K562 (cell line): ENCODE measurements around the gene DYNC1H1. TPM values are rescaled to one million over a fixed set of nuclear protein-coding genes. Genes with fewer than 3 reads are reported as not detected.

ENCODE experiments used
- ATAC-seq: fragments of 200-7000 bp; cut with Tn5 transposase; 3 replicates; pipeline ENCODE4 v1.9.1; 2020; ENCODE audit warnings: moderate library complexity
- BruUV-seq: library from RNA; stranded (reverse); fragments of 400-500 nt; replicated peaks from 2 replicates; lab custom pipeline; 2021; lab: Mats Ljungman, UMichigan
- CTCF ChIA-PET: fragments of 300-600 bp; formaldehyde crosslinking; extraction: SDS; loops from one replicate; lab custom pipeline; 2021; ENCODE audit warnings: low intra/inter-chr PET ratio; lab: Yijun Ruan, JAX
- POLR2A ChIA-PET: fragments of 300-600, 350-650 bp; sonication (Branson Sonifier 250); formaldehyde crosslinking; extraction: SDS; loops from one replicate; lab custom pipeline; 2021; ENCODE audit warnings: antibody characterized with exemption, inconsistent platforms; lab: Yijun Ruan, JAX
- DNase-seq, 4 experiments: peaks; one replicate each; pipeline versions ENCODE4 v3.0.0 to v3.0.0-alpha.2; 2011 to 2018; ENCODE audit warnings: low spot score in 3 of 4, mixed read lengths in 3 of 4; ENCODE audit errors: extremely low read depth in 1 of 4
- FAIRE-seq: peaks from 2 replicates; lab custom pipeline; 2011; peaks lifted over from hg19 to GRCh38; lab: Jason Lieb, UNC
- H2AFZ ChIP-seq: 2 replicates; pipeline ENCODE4 v1.6.0; 2011; ENCODE audit warnings: low read depth, low read length, control low read depth, inconsistent platforms
- H3K27ac ChIP-seq: fragments of 200-600 bp; 3 replicates; pipeline ENCODE4 v1.8.0; 2011; ENCODE audit warnings: low read depth, mild to moderate bottlenecking, control low read depth, inconsistent platforms, low read length, moderate library complexity, mixed read lengths; ENCODE audit errors: extremely low read depth
- H3K27me3 ChIP-seq, 2 experiments: fragments of 300-600 bp in 1 of 2; 2 replicates in 1 of 2; 3 replicates in 1 of 2; pipeline versions ENCODE4 v1.6.0 to v1.8.0; 2011; ENCODE audit warnings: inconsistent platforms in 2 of 2, low read length in 2 of 2, mild to moderate bottlenecking in 1 of 2, mixed read lengths in 1 of 2, moderate library complexity in 1 of 2; ENCODE audit not compliant: control insufficient read depth in 2 of 2, insufficient read depth in 2 of 2
- H3K36me3 ChIP-seq: fragments of 300-600 bp; 3 replicates; pipeline ENCODE4 v1.8.0; 2011; ENCODE audit warnings: mild to moderate bottlenecking, low read length, inconsistent platforms; ENCODE audit not compliant: control insufficient read depth, insufficient read depth
- H3K4me1 ChIP-seq, 2 experiments: fragments of 200-600 bp in 1 of 2; replicated peaks in 1 of 2; 2 replicates in 1 of 2; 3 replicates in 1 of 2; pipeline versions ENCODE4 v1.5.1 to v1.8.0; 2011; ENCODE audit warnings: inconsistent platforms in 2 of 2, low read length in 2 of 2, mild to moderate bottlenecking in 1 of 2, mixed read lengths in 1 of 2, moderate library complexity in 1 of 2; ENCODE audit not compliant: control insufficient read depth in 2 of 2, insufficient read depth in 2 of 2
- H3K4me2 ChIP-seq: 2 replicates; pipeline ENCODE4 v1.6.1; 2011; ENCODE audit warnings: low read length, control low read depth, inconsistent platforms, mixed read lengths; ENCODE audit not compliant: insufficient read depth
- H3K4me3 ChIP-seq: fragments of 200-600 bp; sonication (generic), shearing (Covaris generic); 2 replicates; pipeline ENCODE4 v1.5.1; 2016; ENCODE audit warnings: control low read depth, inconsistent platforms
- H3K79me2 ChIP-seq: fragments of 200-600 bp; 3 replicates; pipeline ENCODE4 v1.8.0; 2011; ENCODE audit warnings: low read length, inconsistent platforms; ENCODE audit not compliant: control insufficient read depth, insufficient read depth
- H3K9ac ChIP-seq, 2 experiments: 2 replicates each; pipeline versions ENCODE4 v1.6.0 to v1.6.1; 2011; ENCODE audit warnings: low read depth in 2 of 2, low read length in 2 of 2, control low read depth in 1 of 2, inconsistent platforms in 1 of 2, mild to moderate bottlenecking in 1 of 2, mixed read lengths in 1 of 2; ENCODE audit not compliant: insufficient read depth in 1 of 2
- H3K9me1 ChIP-seq: one replicate; pipeline ENCODE4 v1.6.0; 2011; ENCODE audit warnings: inconsistent platforms, mild to moderate bottlenecking, low read length, moderate library complexity; ENCODE audit not compliant: control insufficient read depth, insufficient read depth
- H3K9me3 ChIP-seq: replicated peaks from 2 replicates; pipeline ENCODE4 v1.5.1; 2011; ENCODE audit warnings: low read depth, low read length, inconsistent platforms; ENCODE audit not compliant: control insufficient read depth, insufficient read depth
- H4K20me1 ChIP-seq: replicated peaks from 2 replicates; pipeline ENCODE4 v1.6.1; 2011; ENCODE audit warnings: low read length, inconsistent platforms, mixed read lengths; ENCODE audit not compliant: control insufficient read depth, insufficient read depth
- POLR2G ChIP-seq: fragments of 200-400 bp; formaldehyde crosslinking; IDR thresholded peaks from 2 replicates; pipeline ENCODE4 v1.6.1; 2017; ENCODE audit warnings: low read depth, mild to moderate bottlenecking, antibody characterized with exemption, low read length, moderate library complexity
- ZNF140 ChIP-seq: fragments of 250-450 bp; sonication (Bioruptor Pico); IDR thresholded peaks from 2 replicates; pipeline ENCODE4 v1.8.0; 2021; ENCODE audit warnings: moderate library complexity, mild to moderate bottlenecking, inconsistent platforms
- WGBS: fragments of 100-300 bp; shearing (Covaris generic); methylation state at CpG from one replicate; pipeline ENCODE4 v1.1.6; 2016; ENCODE audit warnings: low coverage, mixed read lengths; ENCODE audit not compliant: insufficient coverage; ENCODE audit errors: missing lambda C conversion rate; 5-methylcytosine and 5-hydroxymethylcytosine counted together
- in situ Hi-C: fragments of 300-500 bp; cut with MboI; formaldehyde crosslinking; loops from 4 replicates; pipeline ENCODE4 v1.15.0; 2018; ENCODE audit warnings: inconsistent platforms, mixed read lengths
- intact Hi-C: fragments of 100-400 bp; cut with micrococcal nuclease; formaldehyde crosslinking; loops from 2 replicates; pipeline ENCODE4 v1.14.2; 2022
- polyA plus RNA-seq, 8 experiments: library from polyadenylated mRNA; depleted of rRNA in 4 of 8; stranded (reverse) in 5 of 8; unstranded in 3 of 8; fragments of >200 nt; fragmentation: Nextera tagmentation in 2 of 8; fragmentation: Illumina TruSeq in 1 of 8; extraction: Ambion mirVana in 2 of 8; extraction: Trizol in 1 of 8; gene quantifications; 2 replicates each; pipeline versions ENCODE4 v1.2.1 to v1.2.3, GENCODE V29; 2011 to 2014; ENCODE audit warnings: inconsistent platforms in 1 of 8, missing spikeins in 1 of 8
- total RNA-seq, 7 experiments: library from RNA; depleted of rRNA in 6 of 7; stranded (reverse); fragments of >200 nt in 6 of 7; fragmentation: Illumina TruSeq in 2 of 7; extraction: Trizol in 2 of 7; gene quantifications; 2 replicates each; pipeline versions ENCODE4 v1.2.1 to v1.2.3, GENCODE V29; 2011 to 2021; ENCODE audit warnings: low replicate concordance in 1 of 7
- TF ChIP-seq, protein P1 (sequence below): sonication (generic); formaldehyde crosslinking; IDR thresholded peaks from 2 replicates; pipeline ENCODE4 v1.8.1; 2023; ENCODE audit warnings: mild to moderate bottlenecking, missing genetic modification reagents

The DYNC1H1 gene
- total and polyA plus RNA-seq, 9 of the 15 experiments (the other 6 are each of a cell fraction or from before 2014, with no cell fraction given), result 31.9 to 335 (median 115) TPM

DNA sequence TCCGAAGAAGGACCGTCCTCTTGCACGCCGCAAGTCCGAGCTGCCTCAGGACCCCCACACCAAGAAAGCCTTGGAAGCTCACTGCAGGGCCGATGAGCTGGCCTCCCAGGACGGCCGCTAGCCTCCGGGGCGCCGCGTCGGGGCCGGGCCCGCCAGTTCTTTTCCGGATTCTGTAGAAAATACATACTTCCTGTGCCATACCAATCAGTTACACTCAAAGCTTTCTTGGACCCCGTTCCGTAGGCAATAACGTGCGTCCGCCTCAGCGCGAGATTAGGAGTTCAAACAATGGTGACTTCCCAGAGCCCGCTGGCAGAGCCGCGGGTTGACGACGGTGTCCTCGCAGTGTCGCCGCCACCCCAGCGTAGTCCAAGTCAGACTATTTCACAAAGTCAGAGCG lies 39.2 kb upstream of the DYNC1H1 start:
- Histone ChIP-seq H3K4me2 (no peak overlapping the region), H3K36me3 (peaks cover 46% of the 10 kb centered on the region; the same call in 2 of the 3 replicates), H3K9me1 (no peaks in the 10 kb centered on the region), H3K9ac (peak overlapping the region in 1 of 2 experiments; percentile 58; a peak in 1 of 4 replicates), H3K9me3 (no peaks in the 10 kb centered on the region), H4K20me1 (no peaks in the 10 kb centered on the region), H2AFZ (no peak overlapping the region), H3K27me3 (no peaks in the 10 kb centered on the region), H3K4me3 (no peak overlapping the region), H3K27ac (no peak overlapping the region), H3K79me2 (no peaks in the 10 kb centered on the region), H3K4me1 (peaks cover 23 to 25% of the 10 kb centered on the region in 2 experiments; a peak in 4 of 5 replicates)
- TF ChIP-seq POLR2G (peak; percentile 54; the same call in 1 of the 2 replicates), ZNF140 (CRISPR knock-in tag) (no peak)
- TF ChIP-seq, protein P1, sequence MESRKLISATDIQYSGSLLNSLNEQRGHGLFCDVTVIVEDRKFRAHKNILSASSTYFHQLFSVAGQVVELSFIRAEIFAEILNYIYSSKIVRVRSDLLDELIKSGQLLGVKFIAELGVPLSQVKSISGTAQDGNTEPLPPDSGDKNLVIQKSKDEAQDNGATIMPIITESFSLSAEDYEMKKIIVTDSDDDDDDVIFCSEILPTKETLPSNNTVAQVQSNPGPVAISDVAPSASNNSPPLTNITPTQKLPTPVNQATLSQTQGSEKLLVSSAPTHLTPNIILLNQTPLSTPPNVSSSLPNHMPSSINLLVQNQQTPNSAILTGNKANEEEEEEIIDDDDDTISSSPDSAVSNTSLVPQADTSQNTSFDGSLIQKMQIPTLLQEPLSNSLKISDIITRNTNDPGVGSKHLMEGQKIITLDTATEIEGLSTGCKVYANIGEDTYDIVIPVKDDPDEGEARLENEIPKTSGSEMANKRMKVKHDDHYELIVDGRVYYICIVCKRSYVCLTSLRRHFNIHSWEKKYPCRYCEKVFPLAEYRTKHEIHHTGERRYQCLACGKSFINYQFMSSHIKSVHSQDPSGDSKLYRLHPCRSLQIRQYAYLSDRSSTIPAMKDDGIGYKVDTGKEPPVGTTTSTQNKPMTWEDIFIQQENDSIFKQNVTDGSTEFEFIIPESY (CRISPR knock-in tag), result peak; percentile 84
- ATAC-seq (no peak), DNase-seq (no peak), FAIRE-seq (no peak)
- WGBS, result 98% methylated on average over 18 of the region's 33 CpGs
- ChIA-PET CTCF (no interaction called here), POLR2A (interaction anchor here (1.0 to 2.4 kb wide), 2 partner anchors 8 to 20 kb away, joined by 4 to 10 read pairs; no protein-coding TSS in a partner anchor)
- in situ Hi-C loops, result no loop called here
- intact Hi-C loops, result no loop called here
- BruUV-seq, result no TSS peak
